Hepatocyte (in vitro differentiated cells): Measurements from ENCODE around the gene GAN. TPM values are rescaled to one million over a fixed set of nuclear protein-coding genes. Genes with fewer than 3 reads are reported as not detected.
"Not testable (repeated sequence)": the region's sequence is repeated elsewhere in the genome, so short reads cannot be mapped to it uniquely, and the experiment has no call there.

Source experiments
- DNase-seq: peaks from one replicate; pipeline ENCODE4 v3.0.0-alpha.2; 2016; ENCODE audit warnings: low spot score
- H2AFZ ChIP-seq: fragments of 200-600 bp; sonication (generic); 2 replicates; pipeline ENCODE4 v1.6.0; 2016; ENCODE audit warnings: antibody characterized with exemption, mild to moderate bottlenecking
- H3K27ac ChIP-seq: fragments of 200-600 bp; sonication (generic); 2 replicates; pipeline ENCODE4 v1.5.1; 2016; ENCODE audit warnings: mild to moderate bottlenecking
- H3K27me3 ChIP-seq: fragments of 200-600 bp; sonication (generic); 2 replicates; pipeline ENCODE4 v1.6.1; 2016
- H3K36me3 ChIP-seq: fragments of 200-600 bp; sonication (generic); replicated peaks from 2 replicates; pipeline ENCODE4 v1.5.1; 2016; ENCODE audit warnings: low read depth; ENCODE audit not compliant: insufficient read depth
- H3K4me1 ChIP-seq: fragments of 200-600 bp; sonication (generic); 2 replicates; pipeline ENCODE4 v1.5.1; 2016; ENCODE audit warnings: mild to moderate bottlenecking, moderate library complexity; ENCODE audit not compliant: insufficient read depth
- H3K4me2 ChIP-seq: fragments of 200-600 bp; sonication (generic); 2 replicates; pipeline ENCODE4 v1.6.0; 2016
- H3K4me3 ChIP-seq: fragments of 200-600 bp; sonication (generic); 2 replicates; pipeline ENCODE4 v1.5.1; 2016; ENCODE audit warnings: mild to moderate bottlenecking
- H3K79me2 ChIP-seq: fragments of 200-600 bp; sonication (generic); 2 replicates; pipeline ENCODE4 v1.6.0; 2017; ENCODE audit warnings: mild to moderate bottlenecking
- H3K9me2 ChIP-seq: fragments of 200-600 bp; sonication (generic); replicated peaks from 2 replicates; pipeline ENCODE4 v1.6.0; 2017; ENCODE audit warnings: mild to moderate bottlenecking; ENCODE audit not compliant: insufficient read depth
- H3K9me3 ChIP-seq: fragments of 200-600 bp; sonication (generic); 2 replicates; pipeline ENCODE4 v1.5.1; 2016; ENCODE audit warnings: low read depth, mild to moderate bottlenecking
- H4K20me1 ChIP-seq: fragments of 200-600 bp; sonication (generic); 2 replicates; pipeline ENCODE4 v1.6.0; 2016; ENCODE audit warnings: mild to moderate bottlenecking; ENCODE audit not compliant: insufficient read depth, poor library complexity, severe bottlenecking
- CTCF ChIP-seq: fragments of 200-600 bp; sonication (generic); IDR thresholded peaks from 2 replicates; pipeline ENCODE4 v1.5.1; 2016; ENCODE audit warnings: antibody characterized with exemption, mild to moderate bottlenecking; ENCODE audit not compliant: poor library complexity
- EZH2 ChIP-seq: fragments of 200-600 bp; sonication (generic); IDR thresholded peaks from 2 replicates; pipeline ENCODE4 v1.6.1; 2016; ENCODE audit warnings: antibody characterized with exemption, mild to moderate bottlenecking, borderline replicate concordance
- EZH2phosphoT487 ChIP-seq: fragments of 200-600 bp; sonication (generic); IDR thresholded peaks from one replicate; pipeline ENCODE4 v1.6.1; 2018; ENCODE audit warnings: antibody characterized with exemption, mild to moderate bottlenecking, low read depth, moderate library complexity; ENCODE audit not compliant: unreplicated experiment, severe bottlenecking
- WGBS: methylation state at CpG from one replicate; pipeline ENCODE4 v1.1.6; 2016; ENCODE audit warnings: low lambda C conversion rate; ENCODE audit errors: missing lambda C conversion rate; 5-methylcytosine and 5-hydroxymethylcytosine counted together
- polyA plus RNA-seq: library from polyadenylated mRNA; unstranded; fragments of >200 nt; fragmentation: Nextera tagmentation; extraction: Ambion mirVana; gene quantifications from 2 replicates; pipeline ENCODE4 v1.2.1, GENCODE V29; 2016
- total RNA-seq: library from RNA; depleted of rRNA; stranded (reverse); fragments of >200 nt; gene quantifications from 2 replicates; pipeline ENCODE4 v1.2.3, GENCODE V29; 2014

Gene GAN
- total and polyA plus RNA-seq, 2 experiments from 2014 or later = 2.1 to 10.9 TPM

- no peaks in the 10 kb centered on the region for H3K9me2 ChIP-seq
- no peaks in the 10 kb centered on the region for H4K20me1 ChIP-seq
- 39% methylated on average over 35 of the region's 37 CpGs for WGBS
- H3K27me3 ChIP-seq = no peaks in the 10 kb centered on the region
- no peaks in the 10 kb centered on the region for H3K36me3 ChIP-seq
- no peak overlapping the region for H3K4me3 ChIP-seq
- no peaks in the 10 kb centered on the region for H3K9me3 ChIP-seq
- H2AFZ ChIP-seq = no peak overlapping the region
- H3K4me1 ChIP-seq = no peaks in the 10 kb centered on the region
- H3K4me2 ChIP-seq = peak overlapping the region; percentile 81
- no peak for TF ChIP-seq EZH2phosphoT487
- TF ChIP-seq CTCF = peak; percentile 97
- no peak for TF ChIP-seq EZH2
- H3K27ac ChIP-seq = no peak overlapping the region
- peak; percentile 90 for DNase-seq
- H3K79me2 ChIP-seq = no peaks in the 10 kb centered on the region
Observed at GRCh38 chr16:81403601-81404391, 89.0 kb downstream of the GAN start.

- not testable (repeated sequence) for H3K4me1 ChIP-seq, H3K9me3 ChIP-seq, H3K79me2 ChIP-seq, H4K20me1 ChIP-seq, DNase-seq, H3K27me3 ChIP-seq, H3K9me2 ChIP-seq, H2AFZ ChIP-seq, H3K4me3 ChIP-seq, H3K4me2 ChIP-seq, H3K36me3 ChIP-seq
- H3K27ac ChIP-seq = peak overlapping the region; percentile 69
- 91% methylated on average over 2 of the region's 2 CpGs for WGBS
Observed at GRCh38 chr16:81405002-81405401, 90.2 kb downstream of the GAN start.

GRCh38 chr16:81405702-81406113 is 90.9 kb downstream of the GAN start:
- H3K4me3 ChIP-seq = no peak overlapping the region
- no peak overlapping the region for H2AFZ ChIP-seq
- H3K4me1 ChIP-seq = no peaks in the 10 kb centered on the region
- TF ChIP-seq EZH2 = no peak
- peak; percentile 7 for TF ChIP-seq CTCF
- no peaks in the 10 kb centered on the region for H3K36me3 ChIP-seq
- peak overlapping the region; percentile 69 for H3K27ac ChIP-seq
- no peaks in the 10 kb centered on the region for H3K27me3 ChIP-seq
- H3K79me2 ChIP-seq = no peaks in the 10 kb centered on the region
- peak; percentile 88 for DNase-seq
- no peaks in the 10 kb centered on the region for H3K9me2 ChIP-seq
- no peaks in the 10 kb centered on the region for H3K9me3 ChIP-seq
- no peaks in the 10 kb centered on the region for H4K20me1 ChIP-seq
- 31% methylated on average over 11 of the region's 11 CpGs for WGBS
- H3K4me2 ChIP-seq = no peak overlapping the region

GRCh38 chr16:81408409-81408950 is 93.7 kb downstream of the GAN start:
- no peak overlapping the region for H3K4me2 ChIP-seq
- H3K4me1 ChIP-seq = no peaks in the 10 kb centered on the region
- H3K79me2 ChIP-seq = no peaks in the 10 kb centered on the region
- no peak for TF ChIP-seq EZH2
- no peak for TF ChIP-seq CTCF
- no peak overlapping the region for H3K4me3 ChIP-seq
- no peak overlapping the region for H3K27ac ChIP-seq
- no peaks in the 10 kb centered on the region for H3K36me3 ChIP-seq
- no peak for DNase-seq
- no peaks in the 10 kb centered on the region for H4K20me1 ChIP-seq
- no peaks in the 10 kb centered on the region for H3K27me3 ChIP-seq
- 91% methylated on average over 9 of the region's 9 CpGs for WGBS
- H3K9me3 ChIP-seq = no peaks in the 10 kb centered on the region
- no peak overlapping the region for H2AFZ ChIP-seq
- H3K9me2 ChIP-seq = no peaks in the 10 kb centered on the region
